ENCODE measurements around the gene IGF2BP2. TPM values are rescaled to one million over a fixed set of nuclear protein-coding genes. Genes with fewer than 3 reads are reported as not detected.

The IGF2BP2 gene
- total RNA-seq, 1 donor from 2014 or later = 60.8 TPM

DNA sequence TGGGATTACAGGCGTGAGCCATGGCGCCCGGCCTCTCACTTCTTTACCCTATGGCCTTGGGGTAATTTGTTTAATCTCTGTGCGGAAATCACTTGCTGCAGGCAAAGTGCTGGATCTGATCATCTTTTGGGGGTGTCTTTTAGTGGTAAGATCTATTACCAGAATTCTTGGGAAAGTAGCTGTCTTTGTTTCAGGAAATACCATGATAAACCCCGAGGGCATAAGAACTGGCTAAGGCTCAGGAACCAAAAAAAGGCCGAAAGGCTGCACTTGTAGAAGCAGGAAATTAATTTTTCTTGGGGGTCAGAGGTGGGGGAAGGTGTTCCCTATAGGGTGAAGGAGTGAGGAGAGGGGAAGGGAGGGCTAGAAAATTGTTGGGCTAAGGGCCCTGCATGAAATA, 22.7 kb upstream of the IGF2BP2 start:
- no peaks in the 10 kb centered on the region for H3K9me3 Mint-ChIP-seq (ENCODE audit: low read depth)
- H3K4me3 Mint-ChIP-seq (ENCODE audit: unreplicated experiment) = no peak overlapping the region
- H3K27ac Mint-ChIP-seq (ENCODE audit: unreplicated experiment) = no peak overlapping the region
- no peaks in the 10 kb centered on the region for H3K36me3 Mint-ChIP-seq (ENCODE audit: low read depth)
- peaks cover 3% of the 10 kb centered on the region for H3K27me3 Mint-ChIP-seq (ENCODE audit: low read depth)
- DNase-seq (ENCODE audit: low spot score) = no peak
- peaks cover 10% of the 10 kb centered on the region for H3K4me1 Mint-ChIP-seq (ENCODE audit: low read depth)
- TF ChIP-seq, protein P1, sequence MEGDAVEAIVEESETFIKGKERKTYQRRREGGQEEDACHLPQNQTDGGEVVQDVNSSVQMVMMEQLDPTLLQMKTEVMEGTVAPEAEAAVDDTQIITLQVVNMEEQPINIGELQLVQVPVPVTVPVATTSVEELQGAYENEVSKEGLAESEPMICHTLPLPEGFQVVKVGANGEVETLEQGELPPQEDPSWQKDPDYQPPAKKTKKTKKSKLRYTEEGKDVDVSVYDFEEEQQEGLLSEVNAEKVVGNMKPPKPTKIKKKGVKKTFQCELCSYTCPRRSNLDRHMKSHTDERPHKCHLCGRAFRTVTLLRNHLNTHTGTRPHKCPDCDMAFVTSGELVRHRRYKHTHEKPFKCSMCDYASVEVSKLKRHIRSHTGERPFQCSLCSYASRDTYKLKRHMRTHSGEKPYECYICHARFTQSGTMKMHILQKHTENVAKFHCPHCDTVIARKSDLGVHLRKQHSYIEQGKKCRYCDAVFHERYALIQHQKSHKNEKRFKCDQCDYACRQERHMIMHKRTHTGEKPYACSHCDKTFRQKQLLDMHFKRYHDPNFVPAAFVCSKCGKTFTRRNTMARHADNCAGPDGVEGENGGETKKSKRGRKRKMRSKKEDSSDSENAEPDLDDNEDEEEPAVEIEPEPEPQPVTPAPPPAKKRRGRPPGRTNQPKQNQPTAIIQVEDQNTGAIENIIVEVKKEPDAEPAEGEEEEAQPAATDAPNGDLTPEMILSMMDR (IDR thresholded peaks at IDR 0.05) = no peak

GRCh38 chr3:185846037-185846436, 21.2 kb upstream of the IGF2BP2 start:
- H3K9me3 Mint-ChIP-seq (ENCODE audit: low read depth) = no peaks in the 10 kb centered on the region
- peaks cover 8% of the 10 kb centered on the region for H3K4me1 Mint-ChIP-seq (ENCODE audit: low read depth)
- peaks cover 3% of the 10 kb centered on the region for H3K27me3 Mint-ChIP-seq (ENCODE audit: low read depth)
- H3K27ac Mint-ChIP-seq (ENCODE audit: unreplicated experiment) = no peak overlapping the region
- H3K4me3 Mint-ChIP-seq (ENCODE audit: unreplicated experiment) = no peak overlapping the region
- TF ChIP-seq, protein P1 (IDR thresholded peaks at IDR 0.05) = no peak
- no peak for DNase-seq (ENCODE audit: low spot score)
- no peaks in the 10 kb centered on the region for H3K36me3 Mint-ChIP-seq (ENCODE audit: low read depth)

GRCh38 chr3:185844051-185844450, 19.2 kb upstream of the IGF2BP2 start:
- H3K9me3 Mint-ChIP-seq (ENCODE audit: low read depth) = no peaks in the 10 kb centered on the region
- H3K4me1 Mint-ChIP-seq (ENCODE audit: low read depth) = peaks cover 8% of the 10 kb centered on the region
- DNase-seq (ENCODE audit: low spot score) = no peak
- TF ChIP-seq, protein P1 (IDR thresholded peaks at IDR 0.05) = no peak
- peaks cover 3% of the 10 kb centered on the region for H3K27me3 Mint-ChIP-seq (ENCODE audit: low read depth)
- no peaks in the 10 kb centered on the region for H3K36me3 Mint-ChIP-seq (ENCODE audit: low read depth)
- H3K27ac Mint-ChIP-seq (ENCODE audit: unreplicated experiment) = no peak overlapping the region
- no peak overlapping the region for H3K4me3 Mint-ChIP-seq (ENCODE audit: unreplicated experiment)

DNA sequence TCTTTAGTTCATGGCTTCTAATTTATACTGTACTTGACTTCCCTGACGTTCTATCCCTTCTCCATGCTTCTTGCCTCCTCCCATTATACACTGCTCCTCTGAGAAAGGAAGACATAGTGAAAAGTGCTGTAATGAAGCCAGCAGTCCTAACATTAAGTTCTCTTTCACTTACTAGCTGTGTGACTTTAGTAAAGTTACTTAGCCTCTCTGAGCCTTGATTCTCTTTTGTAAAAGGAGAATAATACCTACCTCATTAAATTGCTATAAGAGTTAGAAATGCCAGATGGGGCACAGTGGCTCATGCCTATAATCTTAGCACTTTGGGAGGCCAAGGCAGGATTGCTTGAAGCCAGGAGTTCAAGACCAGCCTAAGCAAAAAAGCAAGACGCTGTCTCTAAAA, 18.8 kb upstream of the IGF2BP2 start:
- H3K4me3 Mint-ChIP-seq (ENCODE audit: unreplicated experiment) = no peak overlapping the region
- TF ChIP-seq, protein P1 (IDR thresholded peaks at IDR 0.05) = no peak
- no peaks in the 10 kb centered on the region for H3K9me3 Mint-ChIP-seq (ENCODE audit: low read depth)
- DNase-seq (ENCODE audit: low spot score) = no peak
- H3K27me3 Mint-ChIP-seq (ENCODE audit: low read depth) = peaks cover 3% of the 10 kb centered on the region
- no peak overlapping the region for H3K27ac Mint-ChIP-seq (ENCODE audit: unreplicated experiment)
- H3K36me3 Mint-ChIP-seq (ENCODE audit: low read depth) = no peaks in the 10 kb centered on the region
- H3K4me1 Mint-ChIP-seq (ENCODE audit: low read depth) = peaks cover 8% of the 10 kb centered on the region

DNA sequence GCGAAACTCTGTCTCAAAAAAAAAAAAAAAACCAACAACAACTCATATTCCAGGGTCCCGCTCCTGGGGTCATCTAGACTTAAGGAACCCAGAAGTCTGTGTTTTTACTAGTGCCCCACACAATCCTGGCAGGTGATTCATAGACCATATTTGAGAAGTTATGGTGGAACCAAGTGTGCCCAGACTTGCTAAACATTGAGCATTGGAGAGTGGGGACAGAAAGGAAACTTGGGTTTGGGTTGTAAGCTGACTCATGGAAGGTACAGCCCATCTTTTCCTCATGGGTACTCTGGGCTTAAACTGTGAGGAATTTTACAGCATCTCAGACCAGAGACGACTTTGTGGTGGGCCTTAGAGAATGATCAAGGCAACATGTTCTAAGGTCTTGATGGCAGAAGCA, 18.3 kb upstream of the IGF2BP2 start:
- no peak overlapping the region for H3K27ac Mint-ChIP-seq (ENCODE audit: unreplicated experiment)
- no peaks in the 10 kb centered on the region for H3K9me3 Mint-ChIP-seq (ENCODE audit: low read depth)
- TF ChIP-seq, protein P1 (IDR thresholded peaks at IDR 0.05) = no peak
- no peaks in the 10 kb centered on the region for H3K36me3 Mint-ChIP-seq (ENCODE audit: low read depth)
- no peak for DNase-seq (ENCODE audit: low spot score)
- H3K27me3 Mint-ChIP-seq (ENCODE audit: low read depth) = peaks cover 3% of the 10 kb centered on the region
- no peak overlapping the region for H3K4me3 Mint-ChIP-seq (ENCODE audit: unreplicated experiment)
- H3K4me1 Mint-ChIP-seq (ENCODE audit: low read depth) = peaks cover 8% of the 10 kb centered on the region

All from chondrocyte (in vitro differentiated cells).